ENCODE data around the gene PLXNA1. TPM values are rescaled to one million over a fixed set of nuclear protein-coding genes. Genes with fewer than 3 reads are reported as not detected.
A peak's percentile ranks its signal among the peaks of the same experiment; 100 is the strongest.

PLXNA1 gene
- total and polyA plus RNA-seq, 2 experiments from 2014 or later, result 11.0 to 73.5 TPM

DNA sequence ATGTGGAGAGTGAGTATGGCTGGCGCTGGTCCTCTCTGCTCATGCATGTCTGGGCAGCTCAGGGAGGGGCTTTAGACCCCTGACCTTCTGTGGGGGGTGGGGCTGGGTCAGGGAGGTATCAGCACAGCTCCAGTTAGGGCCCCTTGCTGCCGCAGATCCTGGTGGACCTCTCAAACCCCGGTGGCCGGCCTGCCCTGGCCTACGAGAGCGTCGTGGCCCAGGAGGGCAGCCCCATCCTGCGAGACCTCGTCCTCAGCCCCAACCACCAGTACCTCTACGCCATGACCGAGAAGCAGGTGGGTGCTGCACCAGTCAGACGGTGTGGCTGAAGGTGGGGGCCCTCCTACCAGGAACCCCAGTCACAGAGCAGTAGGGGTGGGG, 20.2 kb downstream of the PLXNA1 start (continued):
- TF ChIP-seq ZNF331 (CRISPR knock-in tag; IDR thresholded peaks at IDR 0.05; ENCODE audit: low read depth) (no peak), EZH2 (IDR thresholded peaks at IDR 0.05; ENCODE audit: low read depth, unreplicated experiment) (no peak)

DNA sequence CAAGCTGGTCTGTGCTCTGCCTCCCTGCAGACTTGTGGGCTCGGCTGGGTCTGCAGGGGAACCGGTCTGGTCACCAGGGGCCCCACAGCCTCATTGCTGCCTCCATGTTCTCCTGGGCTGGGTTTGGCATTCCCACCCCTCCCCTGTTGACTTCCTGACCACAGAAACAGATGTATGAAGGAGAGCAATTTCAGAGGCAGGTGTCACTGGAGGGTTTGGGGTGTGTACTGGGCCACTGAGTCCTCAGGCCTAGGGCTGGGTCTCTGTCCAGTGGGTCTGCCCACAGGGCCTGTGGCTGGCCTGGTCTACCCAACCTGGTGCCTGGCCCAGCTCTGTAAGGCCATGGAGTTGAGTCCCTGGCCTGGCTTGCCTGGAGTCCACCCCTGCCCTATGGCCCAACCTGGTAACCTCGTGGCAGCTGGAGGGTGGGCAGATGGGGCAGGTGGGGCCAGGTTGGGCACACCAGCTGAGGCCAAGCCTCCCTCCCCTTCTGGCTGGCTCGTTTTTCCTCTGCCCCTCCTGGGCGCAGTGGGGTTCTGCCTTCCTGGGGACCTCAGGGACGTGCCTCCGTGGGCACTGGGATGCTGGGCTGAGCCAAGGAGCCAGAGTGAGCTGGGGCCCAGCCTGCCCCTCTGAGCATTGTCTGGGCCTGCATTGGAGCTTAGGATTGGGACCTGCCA, 20.8 kb downstream of the PLXNA1 start:
- Mint-ChIP-seq H3K4me3 (no peak overlapping the region), H3K27ac (peak overlapping the region; percentile 62; the same call in 1 of the 2 replicates), H3K4me1 (peaks cover 15% of the 10 kb centered on the region), H3K36me3 (ENCODE audit: low read depth) (peaks cover 6% of the 10 kb centered on the region; the same call in 2 of the 3 replicates), H3K27me3 (ENCODE audit: insufficient read depth, low read depth, poor library complexity) (peaks cover 7% of the 10 kb centered on the region), H3K9me3 (no peaks in the 10 kb centered on the region; the same call in 2 of the 3 replicates)
- ATAC-seq (no peak), DNase-seq (ENCODE audit: low spot score) (no peak)
- Histone ChIP-seq H3K4me1 (ENCODE audit: insufficient read depth) (peaks cover 10% of the 10 kb centered on the region; the same call in 1 of the 2 replicates), H3K79me2 (replicated peaks; ENCODE audit: insufficient read depth) (no peaks in the 10 kb centered on the region), H3K4me3 (no peak overlapping the region), H3F3A (replicated peaks; ENCODE audit: low read depth) (no peaks in the 10 kb centered on the region), H3K4me2 (no peak overlapping the region), H3K27ac (ENCODE audit: low read depth) (0 out of 2 replicates have a peak overlapping the region, but pooled peaks have one; percentile 14), H3K9me2 (ENCODE audit: insufficient read depth) (no peaks in the 10 kb centered on the region), H3K27me3 (ENCODE audit: insufficient read depth) (no peaks in the 10 kb centered on the region), H2AFZ (no peak overlapping the region), H4K20me1 (replicated peaks; ENCODE audit: insufficient read depth) (no peaks in the 10 kb centered on the region; the same call in 1 of the 2 replicates), H3K36me3 (ENCODE audit: insufficient read depth) (no peaks in the 10 kb centered on the region)
- TF ChIP-seq ZNF114 (CRISPR knock-in tag; IDR thresholded peaks at IDR 0.05), result no peak
- TF ChIP-seq POLR2AphosphoS5 (IDR thresholded peaks at IDR 0.05; ENCODE audit: low read depth), result no peak
- TF ChIP-seq STAT1 (IDR thresholded peaks at IDR 0.05; ENCODE audit: unreplicated experiment), result no peak
- TF ChIP-seq, protein P1, sequence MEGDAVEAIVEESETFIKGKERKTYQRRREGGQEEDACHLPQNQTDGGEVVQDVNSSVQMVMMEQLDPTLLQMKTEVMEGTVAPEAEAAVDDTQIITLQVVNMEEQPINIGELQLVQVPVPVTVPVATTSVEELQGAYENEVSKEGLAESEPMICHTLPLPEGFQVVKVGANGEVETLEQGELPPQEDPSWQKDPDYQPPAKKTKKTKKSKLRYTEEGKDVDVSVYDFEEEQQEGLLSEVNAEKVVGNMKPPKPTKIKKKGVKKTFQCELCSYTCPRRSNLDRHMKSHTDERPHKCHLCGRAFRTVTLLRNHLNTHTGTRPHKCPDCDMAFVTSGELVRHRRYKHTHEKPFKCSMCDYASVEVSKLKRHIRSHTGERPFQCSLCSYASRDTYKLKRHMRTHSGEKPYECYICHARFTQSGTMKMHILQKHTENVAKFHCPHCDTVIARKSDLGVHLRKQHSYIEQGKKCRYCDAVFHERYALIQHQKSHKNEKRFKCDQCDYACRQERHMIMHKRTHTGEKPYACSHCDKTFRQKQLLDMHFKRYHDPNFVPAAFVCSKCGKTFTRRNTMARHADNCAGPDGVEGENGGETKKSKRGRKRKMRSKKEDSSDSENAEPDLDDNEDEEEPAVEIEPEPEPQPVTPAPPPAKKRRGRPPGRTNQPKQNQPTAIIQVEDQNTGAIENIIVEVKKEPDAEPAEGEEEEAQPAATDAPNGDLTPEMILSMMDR (conservative IDR thresholded peaks at IDR 0.05; ENCODE audit: low read depth in 2 of 2), result no peak
- no peak for TF ChIP-seq CREB1 (CRISPR knock-in tag; IDR thresholded peaks at IDR 0.05; ENCODE audit: low read depth)
- TF ChIP-seq, protein P2, sequence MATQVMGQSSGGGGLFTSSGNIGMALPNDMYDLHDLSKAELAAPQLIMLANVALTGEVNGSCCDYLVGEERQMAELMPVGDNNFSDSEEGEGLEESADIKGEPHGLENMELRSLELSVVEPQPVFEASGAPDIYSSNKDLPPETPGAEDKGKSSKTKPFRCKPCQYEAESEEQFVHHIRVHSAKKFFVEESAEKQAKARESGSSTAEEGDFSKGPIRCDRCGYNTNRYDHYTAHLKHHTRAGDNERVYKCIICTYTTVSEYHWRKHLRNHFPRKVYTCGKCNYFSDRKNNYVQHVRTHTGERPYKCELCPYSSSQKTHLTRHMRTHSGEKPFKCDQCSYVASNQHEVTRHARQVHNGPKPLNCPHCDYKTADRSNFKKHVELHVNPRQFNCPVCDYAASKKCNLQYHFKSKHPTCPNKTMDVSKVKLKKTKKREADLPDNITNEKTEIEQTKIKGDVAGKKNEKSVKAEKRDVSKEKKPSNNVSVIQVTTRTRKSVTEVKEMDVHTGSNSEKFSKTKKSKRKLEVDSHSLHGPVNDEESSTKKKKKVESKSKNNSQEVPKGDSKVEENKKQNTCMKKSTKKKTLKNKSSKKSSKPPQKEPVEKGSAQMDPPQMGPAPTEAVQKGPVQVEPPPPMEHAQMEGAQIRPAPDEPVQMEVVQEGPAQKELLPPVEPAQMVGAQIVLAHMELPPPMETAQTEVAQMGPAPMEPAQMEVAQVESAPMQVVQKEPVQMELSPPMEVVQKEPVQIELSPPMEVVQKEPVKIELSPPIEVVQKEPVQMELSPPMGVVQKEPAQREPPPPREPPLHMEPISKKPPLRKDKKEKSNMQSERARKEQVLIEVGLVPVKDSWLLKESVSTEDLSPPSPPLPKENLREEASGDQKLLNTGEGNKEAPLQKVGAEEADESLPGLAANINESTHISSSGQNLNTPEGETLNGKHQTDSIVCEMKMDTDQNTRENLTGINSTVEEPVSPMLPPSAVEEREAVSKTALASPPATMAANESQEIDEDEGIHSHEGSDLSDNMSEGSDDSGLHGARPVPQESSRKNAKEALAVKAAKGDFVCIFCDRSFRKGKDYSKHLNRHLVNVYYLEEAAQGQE (IDR thresholded peaks at IDR 0.05; ENCODE audit: unreplicated experiment), result no peak
- TF ChIP-seq EZH2 (IDR thresholded peaks at IDR 0.05; ENCODE audit: low read depth, unreplicated experiment), result no peak
- TF ChIP-seq JUNB (IDR thresholded peaks at IDR 0.05; ENCODE audit: unreplicated experiment), result no peak
- no peak for TF ChIP-seq EZH2phosphoT487 (IDR thresholded peaks at IDR 0.05; ENCODE audit: unreplicated experiment)
- TF ChIP-seq, protein P3, sequence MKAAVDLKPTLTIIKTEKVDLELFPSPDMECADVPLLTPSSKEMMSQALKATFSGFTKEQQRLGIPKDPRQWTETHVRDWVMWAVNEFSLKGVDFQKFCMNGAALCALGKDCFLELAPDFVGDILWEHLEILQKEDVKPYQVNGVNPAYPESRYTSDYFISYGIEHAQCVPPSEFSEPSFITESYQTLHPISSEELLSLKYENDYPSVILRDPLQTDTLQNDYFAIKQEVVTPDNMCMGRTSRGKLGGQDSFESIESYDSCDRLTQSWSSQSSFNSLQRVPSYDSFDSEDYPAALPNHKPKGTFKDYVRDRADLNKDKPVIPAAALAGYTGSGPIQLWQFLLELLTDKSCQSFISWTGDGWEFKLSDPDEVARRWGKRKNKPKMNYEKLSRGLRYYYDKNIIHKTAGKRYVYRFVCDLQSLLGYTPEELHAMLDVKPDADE (IDR thresholded peaks at IDR 0.05), result no peak
- TF ChIP-seq, protein P4, sequence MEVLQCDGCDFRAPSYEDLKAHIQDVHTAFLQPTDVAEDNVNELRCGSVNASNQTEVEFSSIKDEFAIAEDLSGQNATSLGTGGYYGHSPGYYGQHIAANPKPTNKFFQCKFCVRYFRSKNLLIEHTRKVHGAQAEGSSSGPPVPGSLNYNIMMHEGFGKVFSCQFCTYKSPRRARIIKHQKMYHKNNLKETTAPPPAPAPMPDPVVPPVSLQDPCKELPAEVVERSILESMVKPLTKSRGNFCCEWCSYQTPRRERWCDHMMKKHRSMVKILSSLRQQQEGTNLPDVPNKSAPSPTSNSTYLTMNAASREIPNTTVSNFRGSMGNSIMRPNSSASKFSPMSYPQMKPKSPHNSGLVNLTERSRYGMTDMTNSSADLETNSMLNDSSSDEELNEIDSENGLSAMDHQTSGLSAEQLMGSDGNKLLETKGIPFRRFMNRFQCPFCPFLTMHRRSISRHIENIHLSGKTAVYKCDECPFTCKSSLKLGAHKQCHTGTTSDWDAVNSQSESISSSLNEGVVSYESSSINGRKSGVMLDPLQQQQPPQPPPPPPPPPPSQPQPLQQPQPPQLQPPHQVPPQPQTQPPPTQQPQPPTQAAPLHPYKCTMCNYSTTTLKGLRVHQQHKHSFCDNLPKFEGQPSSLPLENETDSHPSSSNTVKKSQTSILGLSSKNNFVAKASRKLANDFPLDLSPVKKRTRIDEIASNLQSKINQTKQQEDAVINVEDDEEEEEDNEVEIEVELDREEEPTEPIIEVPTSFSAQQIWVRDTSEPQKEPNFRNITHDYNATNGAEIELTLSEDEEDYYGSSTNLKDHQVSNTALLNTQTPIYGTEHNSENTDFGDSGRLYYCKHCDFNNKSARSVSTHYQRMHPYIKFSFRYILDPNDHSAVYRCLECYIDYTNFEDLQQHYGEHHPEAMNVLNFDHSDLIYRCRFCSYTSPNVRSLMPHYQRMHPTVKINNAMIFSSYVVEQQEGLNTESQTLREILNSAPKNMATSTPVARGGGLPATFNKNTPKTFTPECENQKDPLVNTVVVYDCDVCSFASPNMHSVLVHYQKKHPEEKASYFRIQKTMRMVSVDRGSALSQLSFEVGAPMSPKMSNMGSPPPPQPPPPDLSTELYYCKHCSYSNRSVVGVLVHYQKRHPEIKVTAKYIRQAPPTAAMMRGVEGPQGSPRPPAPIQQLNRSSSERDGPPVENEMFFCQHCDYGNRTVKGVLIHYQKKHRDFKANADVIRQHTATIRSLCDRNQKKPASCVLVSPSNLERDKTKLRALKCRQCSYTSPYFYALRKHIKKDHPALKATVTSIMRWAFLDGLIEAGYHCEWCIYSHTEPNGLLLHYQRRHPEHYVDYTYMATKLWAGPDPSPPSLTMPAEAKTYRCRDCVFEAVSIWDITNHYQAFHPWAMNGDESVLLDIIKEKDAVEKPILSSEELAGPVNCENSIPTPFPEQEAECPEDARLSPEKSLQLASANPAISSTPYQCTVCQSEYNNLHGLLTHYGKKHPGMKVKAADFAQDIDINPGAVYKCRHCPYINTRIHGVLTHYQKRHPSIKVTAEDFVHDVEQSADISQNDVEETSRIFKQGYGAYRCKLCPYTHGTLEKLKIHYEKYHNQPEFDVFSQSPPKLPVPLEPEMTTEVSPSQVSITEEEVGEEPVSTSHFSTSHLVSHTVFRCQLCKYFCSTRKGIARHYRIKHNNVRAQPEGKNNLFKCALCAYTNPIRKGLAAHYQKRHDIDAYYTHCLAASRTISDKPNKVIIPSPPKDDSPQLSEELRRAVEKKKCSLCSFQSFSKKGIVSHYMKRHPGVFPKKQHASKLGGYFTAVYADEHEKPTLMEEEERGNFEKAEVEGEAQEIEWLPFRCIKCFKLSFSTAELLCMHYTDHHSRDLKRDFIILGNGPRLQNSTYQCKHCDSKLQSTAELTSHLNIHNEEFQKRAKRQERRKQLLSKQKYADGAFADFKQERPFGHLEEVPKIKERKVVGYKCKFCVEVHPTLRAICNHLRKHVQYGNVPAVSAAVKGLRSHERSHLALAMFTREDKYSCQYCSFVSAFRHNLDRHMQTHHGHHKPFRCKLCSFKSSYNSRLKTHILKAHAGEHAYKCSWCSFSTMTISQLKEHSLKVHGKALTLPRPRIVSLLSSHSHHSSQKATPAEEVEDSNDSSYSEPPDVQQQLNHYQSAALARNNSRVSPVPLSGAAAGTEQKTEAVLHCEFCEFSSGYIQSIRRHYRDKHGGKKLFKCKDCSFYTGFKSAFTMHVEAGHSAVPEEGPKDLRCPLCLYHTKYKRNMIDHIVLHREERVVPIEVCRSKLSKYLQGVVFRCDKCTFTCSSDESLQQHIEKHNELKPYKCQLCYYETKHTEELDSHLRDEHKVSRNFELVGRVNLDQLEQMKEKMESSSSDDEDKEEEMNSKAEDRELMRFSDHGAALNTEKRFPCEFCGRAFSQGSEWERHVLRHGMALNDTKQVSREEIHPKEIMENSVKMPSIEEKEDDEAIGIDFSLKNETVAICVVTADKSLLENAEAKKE (CRISPR knock-in tag; IDR thresholded peaks at IDR 0.05), result no peak

Data from GM23338 (cell line).